OCI-M2 (cell line): ENCODE data around the gene AHNAK.

ENCODE experiments used
- DNase-seq: peaks from one replicate; lab custom pipeline; 2025; ENCODE audit not compliant: unreplicated experiment; lab: John Stamatoyannopoulos, UW

AHNAK gene

GRCh38 chr11:62416596-62416995, 130.0 kb downstream of the AHNAK start:
- DNase-seq, result no peak

DNA sequence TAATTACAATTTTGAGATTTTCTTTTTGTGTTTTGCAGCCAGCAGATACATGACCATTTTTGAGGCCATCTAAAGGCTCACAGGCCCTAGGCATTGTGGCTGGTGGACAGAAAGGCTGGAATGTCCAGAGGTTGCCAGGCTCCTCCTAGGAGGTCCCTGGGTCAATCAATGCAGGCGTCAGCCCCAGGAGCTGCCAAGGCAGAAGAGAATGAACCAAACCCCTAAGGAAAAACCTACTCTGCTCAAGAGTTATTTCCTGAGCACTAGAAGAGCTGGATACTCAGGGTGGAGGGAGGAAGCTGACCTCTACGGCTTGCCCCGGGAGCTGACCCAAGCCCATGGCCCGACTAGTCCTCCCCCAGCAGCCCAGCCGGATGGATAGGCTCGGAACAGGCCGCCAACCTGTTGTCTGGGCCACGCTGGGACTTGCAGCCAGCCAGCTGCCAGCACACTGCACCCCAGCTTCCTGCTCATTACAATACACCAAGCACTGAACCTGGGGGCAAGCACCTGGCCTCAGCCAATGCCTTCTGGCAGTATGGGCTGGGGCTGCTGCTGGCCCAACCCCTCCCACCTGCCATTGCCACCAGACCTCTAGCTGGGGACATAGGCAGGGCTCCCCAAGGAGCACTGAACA, 133.4 kb downstream of the AHNAK start:
- DNase-seq, result no peak

GRCh38 chr11:62411524-62411923, 135.1 kb downstream of the AHNAK start:
- no peak for DNase-seq

DNA sequence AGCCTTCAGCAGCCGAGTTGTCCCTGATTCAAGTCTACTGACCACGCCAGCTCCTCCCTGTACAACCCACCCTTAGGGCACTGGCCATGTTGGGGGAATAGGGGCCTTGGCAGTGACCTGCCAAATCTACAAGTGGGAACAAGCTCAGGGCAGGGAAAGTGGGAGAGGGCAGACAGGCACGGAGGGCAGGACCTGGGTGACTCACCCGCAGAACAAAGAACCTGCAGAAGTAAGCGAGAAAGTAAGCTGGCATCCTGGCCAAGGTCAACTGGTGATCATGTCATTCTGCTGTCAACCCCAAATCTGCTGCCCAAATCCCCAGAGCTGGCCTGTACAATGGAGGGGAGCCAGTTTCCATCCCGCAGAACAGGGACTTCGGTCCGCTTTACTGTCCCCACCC, 135.6 kb downstream of the AHNAK start:
- DNase-seq, result no peak

DNA sequence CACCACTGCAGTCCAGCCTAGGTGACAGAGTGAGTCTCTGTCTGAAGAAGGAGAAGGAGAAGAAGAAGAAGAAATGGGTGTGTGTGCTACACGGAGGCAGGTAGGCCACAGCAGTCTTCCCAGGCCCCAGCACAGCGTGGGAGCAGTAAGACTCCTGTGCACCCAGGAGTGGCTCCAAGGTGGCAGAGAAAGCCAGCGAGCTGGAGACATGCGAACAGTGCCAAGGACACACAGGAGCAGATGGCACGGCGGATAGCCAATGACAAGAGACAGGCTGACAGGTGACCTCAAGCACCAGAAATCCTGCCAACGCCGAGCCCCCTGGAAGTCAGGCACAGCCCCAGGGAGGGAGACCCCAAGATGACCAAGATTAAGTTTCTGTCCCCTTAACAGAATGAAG, 136.8 kb downstream of the AHNAK start:
- DNase-seq, result no peak

DNA sequence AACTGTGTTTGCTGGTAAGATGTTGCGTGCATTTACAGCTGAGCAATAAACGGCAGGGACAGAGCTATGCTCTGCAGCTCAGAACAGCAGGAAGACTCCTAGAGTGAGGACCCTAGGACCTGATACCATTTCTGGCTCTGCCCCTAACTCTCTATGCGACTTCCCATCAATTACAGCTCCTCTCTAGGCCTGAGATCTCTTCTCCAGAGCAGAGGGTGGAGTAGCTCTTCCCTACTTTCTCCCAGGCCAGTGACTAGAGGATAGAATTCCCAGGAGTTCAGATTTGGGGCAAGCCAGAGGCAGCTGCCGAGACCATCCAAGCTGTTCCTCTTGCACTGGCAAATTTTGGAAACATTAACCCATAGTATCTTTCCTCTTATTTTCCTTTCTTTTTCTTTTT, 140.6 kb downstream of the AHNAK start:
- no peak for DNase-seq

- no peak for DNase-seq
Observed at GRCh38 chr11:62404901-62405300, 141.7 kb downstream of the AHNAK start.

- DNase-seq, result no peak
Observed at GRCh38 chr11:62404435-62404834, 142.2 kb downstream of the AHNAK start.

DNA sequence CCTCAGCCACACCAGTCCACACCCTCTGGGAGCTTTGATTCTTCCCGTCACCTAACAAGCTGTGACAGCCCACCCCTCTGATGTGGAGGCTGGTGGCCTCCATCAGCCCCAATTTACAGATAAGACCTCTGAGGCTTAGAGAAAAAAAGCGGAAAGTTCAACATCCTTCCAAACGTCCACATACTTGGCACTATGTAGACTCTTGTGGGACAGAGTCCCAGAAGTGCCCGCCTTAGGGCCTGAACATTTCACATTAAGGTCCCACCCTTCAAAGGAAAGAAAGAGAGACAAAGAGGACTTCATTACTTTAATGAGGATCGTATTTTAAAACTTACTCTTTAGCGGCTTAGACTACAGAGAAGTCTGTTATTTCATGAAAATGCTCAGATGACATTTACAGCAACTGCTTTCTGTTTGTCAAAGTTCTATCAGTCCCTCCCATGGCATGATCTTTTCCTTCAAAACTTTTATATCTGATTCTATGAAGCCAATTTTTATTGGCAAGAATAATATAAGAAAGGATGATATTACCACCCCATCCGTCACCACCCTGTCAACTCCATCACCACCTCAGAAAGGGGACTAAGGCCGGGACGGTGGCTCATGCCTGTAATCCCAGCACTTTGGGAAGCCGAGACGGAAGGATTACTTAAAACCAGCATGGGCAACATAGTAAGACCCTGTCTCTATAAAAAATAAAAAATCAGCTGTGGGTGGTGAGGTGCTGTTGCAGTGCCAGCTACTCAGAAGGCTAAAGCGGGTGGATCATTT, 143.5 kb downstream of the AHNAK start:
- no peak for DNase-seq

DNA sequence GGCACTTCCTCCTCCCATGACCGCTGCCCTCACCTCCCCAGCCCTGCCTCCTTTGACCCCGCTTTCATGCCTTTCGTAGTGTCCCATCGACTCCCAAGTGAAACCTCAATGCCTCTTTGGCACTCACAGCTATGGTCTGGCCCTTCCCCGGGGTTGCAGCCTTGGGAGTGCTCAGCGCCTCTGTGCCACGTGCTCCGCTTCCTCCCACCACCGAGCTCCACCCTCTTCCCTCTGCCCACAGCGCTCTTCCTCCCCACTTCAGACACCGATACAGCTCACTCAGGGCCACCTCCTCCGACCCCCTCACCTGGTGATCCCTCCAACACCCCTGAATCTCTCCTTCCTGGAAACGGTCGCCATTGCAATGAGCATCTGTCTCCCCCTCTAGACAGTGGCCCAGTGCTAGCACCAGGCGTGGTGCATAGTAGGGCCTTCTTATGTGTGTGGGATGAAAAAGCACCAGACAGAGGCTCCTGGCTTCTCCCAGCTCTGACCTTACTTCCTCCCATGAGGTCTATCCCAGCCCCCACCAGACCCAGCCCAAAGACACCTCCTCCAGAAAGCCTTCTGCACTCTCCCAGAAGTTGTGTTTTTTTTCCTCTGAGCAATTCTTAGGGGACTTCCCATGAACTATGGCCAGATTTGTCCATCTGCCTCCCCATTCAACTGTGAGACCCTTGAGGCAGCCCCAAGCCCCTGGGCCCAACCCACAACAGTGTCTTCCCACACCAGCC, 144.2 kb downstream of the AHNAK start:
- DNase-seq, result no peak

DNA sequence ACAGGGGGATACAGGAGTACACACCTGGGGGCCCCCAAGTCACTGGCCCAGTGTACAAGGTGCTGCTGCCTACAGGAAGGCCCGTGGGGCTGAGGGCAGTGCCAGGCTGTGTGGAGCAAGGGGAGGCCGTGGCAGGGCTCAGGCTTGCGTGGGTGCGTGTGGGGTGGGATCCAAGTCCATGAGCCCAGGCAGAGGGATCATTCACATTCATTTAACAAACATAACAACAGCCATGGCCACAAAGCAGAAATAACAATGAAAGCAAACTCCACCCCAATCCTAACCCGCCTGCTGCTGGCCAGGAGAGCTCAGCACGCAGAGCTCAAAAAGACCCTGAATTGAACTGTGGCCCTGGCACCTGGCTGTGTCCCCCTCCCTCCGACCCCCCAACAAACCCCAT, 144.8 kb downstream of the AHNAK start:
- DNase-seq, result no peak

GRCh38 chr11:62401356-62401755, 145.2 kb downstream of the AHNAK start:
- no peak for DNase-seq

DNA sequence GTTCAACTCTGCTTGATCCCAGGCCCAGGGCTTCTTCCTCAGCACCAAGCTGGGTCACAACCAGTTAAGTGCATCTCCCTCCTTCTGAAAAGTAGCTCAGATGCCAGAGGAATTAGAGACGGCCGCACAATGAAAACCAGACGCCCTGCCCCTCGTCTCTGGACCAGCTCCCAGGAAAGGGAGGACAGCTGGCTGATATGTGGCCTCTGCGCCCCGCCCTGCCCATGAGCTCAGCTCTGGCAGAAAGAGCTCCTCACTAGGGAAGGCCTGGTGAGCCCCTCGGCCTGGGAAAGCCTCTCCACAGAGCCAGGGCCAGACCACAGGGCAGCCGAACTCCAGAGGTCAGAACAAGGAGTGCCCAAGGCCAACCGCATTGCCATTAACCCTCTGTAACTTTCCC, 145.8 kb downstream of the AHNAK start:
- DNase-seq, result no peak

DNA sequence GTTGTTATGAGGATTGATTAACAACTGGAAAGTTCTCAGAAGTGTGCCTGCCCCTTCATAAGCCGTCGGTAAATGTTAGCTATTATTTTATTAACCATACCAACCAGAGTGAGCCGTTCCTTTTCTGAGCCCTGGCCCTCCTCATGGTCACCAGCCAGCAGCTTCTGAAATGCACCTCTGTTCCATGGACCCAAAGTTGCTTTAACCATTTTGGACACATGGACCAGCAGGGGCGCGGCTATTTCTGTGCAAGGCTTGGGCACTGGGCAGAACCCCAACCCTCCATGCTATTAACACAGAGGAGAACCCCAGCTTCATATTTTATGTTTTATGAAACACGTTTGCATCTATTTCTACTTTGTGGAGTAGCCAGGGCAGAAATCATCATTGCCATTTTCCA, 146.3 kb downstream of the AHNAK start:
- DNase-seq, result no peak

DNA sequence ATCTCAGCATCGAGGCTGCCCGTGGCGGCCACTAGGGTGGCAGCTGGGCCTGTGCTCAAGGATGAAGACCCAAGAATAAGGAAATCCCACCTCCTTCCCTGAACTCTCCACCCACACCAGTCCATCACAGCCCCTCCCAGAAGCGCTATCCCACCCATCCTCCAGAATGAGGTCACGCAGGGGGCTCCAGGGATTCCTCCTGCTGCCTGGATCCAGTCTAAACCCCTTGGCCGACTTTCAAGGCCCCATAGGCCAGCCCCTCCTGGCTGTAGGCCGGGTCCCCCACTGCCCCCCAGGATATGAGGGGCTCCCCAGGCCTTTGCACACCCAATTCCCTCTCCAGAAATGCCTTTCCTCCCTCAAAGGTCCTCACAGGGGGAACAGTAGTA, 146.7 kb downstream of the AHNAK start:
- no peak for DNase-seq

- no peak for DNase-seq
Observed at GRCh38 chr11:62399172-62399877, 147.3 kb downstream of the AHNAK start.

GRCh38 chr11:62398011-62398994, 148.3 kb downstream of the AHNAK start:
- no peak for DNase-seq

- no peak for DNase-seq
Observed at GRCh38 chr11:62395885-62396551, 150.6 kb downstream of the AHNAK start.

GRCh38 chr11:62394825-62395538, 151.6 kb downstream of the AHNAK start:
- DNase-seq, result no peak
